Neural cell (in vitro differentiated cells): ENCODE measurements around the gene ALDH1A1.

Experiments used
- CTCF ChIP-seq: fragments of 450-650 bp; IDR thresholded peaks from 2 replicates; pipeline ENCODE4 v1.5.1; 2014; ENCODE audit warnings: antibody characterized with exemption, mild to moderate bottlenecking, moderate library complexity; ENCODE audit not compliant: poor library complexity, severe bottlenecking
- EP300 ChIP-seq: fragments of 450-650 bp; conservative IDR thresholded peaks from 2 replicates; pipeline ENCODE4 v1.6.1; 2014; ENCODE audit warnings: antibody characterized with exemption, mild to moderate bottlenecking, moderate library complexity; ENCODE audit not compliant: poor library complexity, severe bottlenecking
- EZH2 ChIP-seq: fragments of 200-600, 300-800 bp; shearing (Covaris generic), sonication (generic); IDR thresholded peaks from 2 replicates; pipeline ENCODE4 v1.6.1; 2014; ENCODE audit warnings: antibody characterized with exemption, low read length, borderline replicate concordance, mild to moderate bottlenecking; ENCODE audit not compliant: insufficient read depth, poor library complexity, severe bottlenecking
- POLR2AphosphoS5 ChIP-seq: IDR thresholded peaks from 2 replicates; pipeline ENCODE4 v1.6.1; 2012
- RAD21 ChIP-seq: fragments of 450-650 bp; conservative IDR thresholded peaks from 2 replicates; pipeline ENCODE4 v1.6.1; 2014; ENCODE audit warnings: antibody characterized with exemption, mild to moderate bottlenecking, moderate library complexity
- REST ChIP-seq: IDR thresholded peaks from 2 replicates; pipeline ENCODE4 v1.6.1; 2012; ENCODE audit warnings: borderline replicate concordance
- SMC3 ChIP-seq: fragments of 450-650 bp; conservative IDR thresholded peaks from 2 replicates; pipeline ENCODE4 v1.6.1; 2014; ENCODE audit warnings: antibody characterized with exemption, mild to moderate bottlenecking, moderate library complexity; ENCODE audit not compliant: poor library complexity
- TAF1 ChIP-seq: IDR thresholded peaks from 2 replicates; pipeline ENCODE4 v1.6.1; 2012; ENCODE audit warnings: low read depth

DNA sequence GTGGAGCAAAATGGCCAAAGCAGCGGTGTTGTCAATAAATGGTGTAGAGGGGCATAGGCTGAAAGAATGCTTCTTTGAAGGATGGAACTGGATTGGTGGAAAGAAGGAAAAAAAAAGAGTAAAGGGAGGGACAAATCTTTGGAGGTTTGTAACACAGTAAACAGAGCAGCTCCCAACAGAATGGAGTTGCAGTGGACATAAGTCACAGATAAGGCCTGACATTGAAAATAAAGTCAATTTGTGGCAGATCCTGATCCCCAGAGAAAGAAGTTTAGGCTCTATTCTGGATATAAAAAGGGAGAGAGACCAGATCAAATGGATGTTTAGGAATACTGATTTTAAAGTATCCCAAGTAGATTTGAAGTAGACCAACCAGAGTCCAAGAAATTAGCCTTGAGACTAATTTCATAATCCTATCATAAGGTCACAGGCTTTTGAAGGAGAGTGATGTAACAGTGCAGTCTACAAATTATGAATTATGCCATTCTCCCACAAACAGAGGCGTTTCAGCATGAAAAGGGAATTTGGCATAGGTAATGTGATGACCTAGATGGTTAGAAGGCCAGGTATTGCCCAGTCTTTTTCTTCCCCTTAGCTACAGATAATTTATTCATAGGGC is 8.9 kb downstream of the ALDH1A1 start:
- no peak for TF ChIP-seq CTCF
- no peak for TF ChIP-seq SMC3
- no peak for TF ChIP-seq TAF1
- no peak for TF ChIP-seq REST
- no peak for TF ChIP-seq EP300
- no peak for TF ChIP-seq POLR2AphosphoS5
- no peak for TF ChIP-seq EZH2
- no peak for TF ChIP-seq RAD21
